ENCODE results near the gene ARHGAP42.
"Not testable (repeated sequence)": the region's sequence is repeated elsewhere in the genome, so short reads cannot be mapped to it uniquely, and the experiment has no call there.

Gene ARHGAP42

GRCh38 chr11:100874203-100874602, 187.1 kb downstream of the ARHGAP42 start:
- DNase-seq (ENCODE audit: low read depth), result no peak

GRCh38 chr11:100875521-100875869, 188.4 kb downstream of the ARHGAP42 start:
- DNase-seq (ENCODE audit: low read depth), result no peak

GRCh38 chr11:100876815-100877520, 189.9 kb downstream of the ARHGAP42 start:
- DNase-seq (ENCODE audit: low read depth), result peak; percentile 91

GRCh38 chr11:100878474-100878873, 191.4 kb downstream of the ARHGAP42 start:
- DNase-seq (ENCODE audit: low read depth), result peak; percentile 36

GRCh38 chr11:100882957-100883356, 195.9 kb downstream of the ARHGAP42 start:
- DNase-seq (ENCODE audit: low read depth), result no peak

GRCh38 chr11:100883830-100884229, 196.7 kb downstream of the ARHGAP42 start:
- no peak for DNase-seq (ENCODE audit: low read depth)

GRCh38 chr11:100887659-100888058, 200.6 kb downstream of the ARHGAP42 start:
- no peak for DNase-seq (ENCODE audit: low read depth)

- no peak for DNase-seq (ENCODE audit: low read depth)
Observed at GRCh38 chr11:100888836-100889235, 201.7 kb downstream of the ARHGAP42 start.

- no peak for DNase-seq (ENCODE audit: low read depth)
Observed at GRCh38 chr11:100889758-100890157, 202.7 kb downstream of the ARHGAP42 start.

GRCh38 chr11:100890789-100891188, 203.7 kb downstream of the ARHGAP42 start:
- peak; percentile 82 for DNase-seq (ENCODE audit: low read depth)

- DNase-seq (ENCODE audit: low read depth), result no peak
Observed at GRCh38 chr11:100892886-100893285, 205.8 kb downstream of the ARHGAP42 start.

- no peak for DNase-seq (ENCODE audit: low read depth)
Observed at GRCh38 chr11:100895449-100895848, 208.4 kb downstream of the ARHGAP42 start.

GRCh38 chr11:100895976-100896375, 208.9 kb downstream of the ARHGAP42 start:
- not testable (repeated sequence) for DNase-seq (ENCODE audit: low read depth)

GRCh38 chr11:100901471-100901870, 214.4 kb downstream of the ARHGAP42 start:
- not testable (repeated sequence) for DNase-seq (ENCODE audit: low read depth)

- DNase-seq (ENCODE audit: low read depth), result no peak
Observed at GRCh38 chr11:100902454-100903141, 215.5 kb downstream of the ARHGAP42 start.

- no peak for DNase-seq (ENCODE audit: low read depth)
Observed at GRCh38 chr11:100903284-100903683, 216.2 kb downstream of the ARHGAP42 start.

- no peak for DNase-seq (ENCODE audit: low read depth)
Observed at GRCh38 chr11:100905684-100906083, 218.6 kb downstream of the ARHGAP42 start.

- no peak for DNase-seq (ENCODE audit: low read depth)
Observed at GRCh38 chr11:100908746-100909145, 221.7 kb downstream of the ARHGAP42 start.

- DNase-seq (ENCODE audit: low read depth), result no peak
Observed at GRCh38 chr11:100910808-100911207, 223.7 kb downstream of the ARHGAP42 start.

GRCh38 chr11:100914415-100915110, 227.5 kb downstream of the ARHGAP42 start:
- no peak for DNase-seq (ENCODE audit: low read depth)

GRCh38 chr11:100918551-100919500, 231.7 kb downstream of the ARHGAP42 start:
- no peak for DNase-seq (ENCODE audit: low read depth)

GRCh38 chr11:100920593-100920992, 233.5 kb downstream of the ARHGAP42 start:
- no peak for DNase-seq (ENCODE audit: low read depth)
